ENCODE data around the gene VOPP1.

The VOPP1 gene

GRCh38 chr7:55568613-55569268, 3.6 kb downstream of the VOPP1 start:
- peaks cover 3% of the 10 kb centered on the region; the same call in 1 of the 2 replicates for H3K4me1 ChIP-seq (ENCODE audit: control insufficient read depth, insufficient read depth, low read length)
- H3K9me3 ChIP-seq (ENCODE audit: control insufficient read depth, insufficient read depth, low read length), result no peaks in the 10 kb centered on the region
- no peak overlapping the region for H3K4me3 ChIP-seq (ENCODE audit: low read length)
- WGBS (ENCODE audit: insufficient coverage, insufficient read length), result no CpG with 5 or more reads among the region's 4 CpGs
- no peaks in the 10 kb centered on the region for H3K27me3 ChIP-seq (ENCODE audit: control insufficient read depth, insufficient read depth, low read length)
- H3K36me3 ChIP-seq (ENCODE audit: control insufficient read depth, insufficient read depth, low read length), result no peaks in the 10 kb centered on the region
- no peak overlapping the region for H3K27ac ChIP-seq (ENCODE audit: low read length)
- DNase-seq (ENCODE audit: low read depth, low spot score), result no peak

- Histone ChIP-seq H3K9me3 (ENCODE audit: control insufficient read depth, insufficient read depth, low read length) (no peaks in the 10 kb centered on the region), H3K4me1 (ENCODE audit: control insufficient read depth, insufficient read depth, low read length) (peaks cover 3% of the 10 kb centered on the region; the same call in 1 of the 2 replicates), H3K27me3 (ENCODE audit: control insufficient read depth, insufficient read depth, low read length) (no peaks in the 10 kb centered on the region), H3K4me3 (ENCODE audit: low read length) (no peak overlapping the region), H3K36me3 (ENCODE audit: control insufficient read depth, insufficient read depth, low read length) (no peaks in the 10 kb centered on the region), H3K27ac (ENCODE audit: low read length) (no peak overlapping the region)
- no CpG with 5 or more reads among the region's 3 CpGs for WGBS (ENCODE audit: insufficient coverage, insufficient read length)
- no peak for DNase-seq (ENCODE audit: low read depth, low spot score)
These were observed 4.7 kb downstream of the VOPP1 start for GRCh38 chr7:55567571-55567970.

DNA sequence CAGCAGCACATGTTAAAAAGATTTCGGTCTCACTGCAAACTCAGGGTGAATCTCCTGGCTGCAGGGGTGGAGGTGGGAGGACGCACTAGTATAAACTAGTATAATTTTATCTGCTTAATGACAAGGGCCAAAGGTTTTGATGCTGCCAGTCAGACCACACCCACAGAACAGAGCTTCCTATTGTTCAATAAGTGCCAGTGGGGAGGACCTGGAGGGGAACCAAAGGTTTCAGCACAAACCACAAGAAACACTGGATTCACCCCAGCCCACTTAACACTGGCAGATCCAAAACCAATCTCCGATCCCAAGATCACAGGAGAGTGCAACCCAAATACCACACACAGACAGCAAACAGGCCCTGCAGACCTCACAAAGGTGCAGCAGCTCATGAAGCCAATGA, 6.6 kb downstream of the VOPP1 start:
- WGBS (ENCODE audit: insufficient coverage, insufficient read length), result no CpG with 5 or more reads among the region's 3 CpGs
- H3K4me1 ChIP-seq (ENCODE audit: control insufficient read depth, insufficient read depth, low read length), result peaks cover 3% of the 10 kb centered on the region; the same call in 1 of the 2 replicates
- no peak overlapping the region for H3K4me3 ChIP-seq (ENCODE audit: low read length)
- no peaks in the 10 kb centered on the region for H3K9me3 ChIP-seq (ENCODE audit: control insufficient read depth, insufficient read depth, low read length)
- no peak overlapping the region for H3K27ac ChIP-seq (ENCODE audit: low read length)
- H3K36me3 ChIP-seq (ENCODE audit: control insufficient read depth, insufficient read depth, low read length), result no peaks in the 10 kb centered on the region
- no peak for DNase-seq (ENCODE audit: low read depth, low spot score)
- H3K27me3 ChIP-seq (ENCODE audit: control insufficient read depth, insufficient read depth, low read length), result no peaks in the 10 kb centered on the region

DNA sequence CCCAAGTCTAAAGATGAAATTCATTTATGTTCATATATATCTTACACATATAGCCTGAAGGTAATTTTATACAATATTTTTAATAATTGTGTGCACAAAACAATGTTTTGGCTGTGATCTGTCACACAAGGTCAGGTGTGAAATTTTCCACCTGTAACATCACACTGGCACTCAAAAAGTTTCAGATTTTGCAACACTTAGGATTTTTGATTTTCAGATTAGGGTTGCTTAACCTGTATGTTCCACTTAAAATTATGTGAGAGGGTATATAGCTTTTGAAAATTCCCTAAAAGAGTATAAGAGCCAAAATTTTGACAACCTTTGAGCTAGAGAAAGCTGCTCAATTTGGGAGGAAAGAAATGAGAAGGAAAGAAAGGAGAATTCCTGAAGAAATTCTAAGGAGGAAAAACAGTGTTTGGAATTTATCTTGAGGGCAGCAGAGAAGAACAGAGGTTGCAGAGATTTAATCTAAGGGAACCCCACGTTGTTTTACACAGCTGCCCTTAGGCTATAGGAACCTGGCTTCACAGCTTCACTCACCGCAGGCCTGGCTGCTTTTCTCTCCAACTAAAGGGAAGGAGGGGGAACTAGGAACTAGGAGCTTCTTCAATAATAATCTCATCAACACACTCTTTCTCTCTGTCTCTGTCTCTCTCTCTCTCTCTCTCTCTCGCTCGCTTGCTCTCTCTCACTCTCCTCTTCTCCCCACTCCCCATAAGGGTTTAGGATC, 8.5 kb downstream of the VOPP1 start:
- DNase-seq (ENCODE audit: low read depth, low spot score), result no peak
- Histone ChIP-seq H3K27me3 (ENCODE audit: control insufficient read depth, insufficient read depth, low read length) (no peaks in the 10 kb centered on the region), H3K9me3 (ENCODE audit: control insufficient read depth, insufficient read depth, low read length) (no peaks in the 10 kb centered on the region), H3K36me3 (ENCODE audit: control insufficient read depth, insufficient read depth, low read length) (no peaks in the 10 kb centered on the region), H3K4me1 (ENCODE audit: control insufficient read depth, insufficient read depth, low read length) (0 out of 2 replicates have a peak, but pooled peaks cover 1% of the 10 kb centered on the region), H3K27ac (ENCODE audit: low read length) (no peak overlapping the region), H3K4me3 (ENCODE audit: low read length) (no peak overlapping the region)
- no CpG with 5 or more reads among the region's 4 CpGs for WGBS (ENCODE audit: insufficient coverage, insufficient read length)

GRCh38 chr7:55561690-55562089, 10.6 kb downstream of the VOPP1 start:
- no peak for DNase-seq (ENCODE audit: low read depth, low spot score)
- no peaks in the 10 kb centered on the region for H3K36me3 ChIP-seq (ENCODE audit: control insufficient read depth, insufficient read depth, low read length)
- H3K27me3 ChIP-seq (ENCODE audit: control insufficient read depth, insufficient read depth, low read length), result no peaks in the 10 kb centered on the region
- no peak overlapping the region for H3K27ac ChIP-seq (ENCODE audit: low read length)
- H3K9me3 ChIP-seq (ENCODE audit: control insufficient read depth, insufficient read depth, low read length), result no peaks in the 10 kb centered on the region
- WGBS (ENCODE audit: insufficient coverage, insufficient read length), result no CpG with 5 or more reads among the region's 4 CpGs
- peaks cover 6% of the 10 kb centered on the region for H3K4me1 ChIP-seq (ENCODE audit: control insufficient read depth, insufficient read depth, low read length)
- H3K4me3 ChIP-seq (ENCODE audit: low read length), result no peak overlapping the region

DNA sequence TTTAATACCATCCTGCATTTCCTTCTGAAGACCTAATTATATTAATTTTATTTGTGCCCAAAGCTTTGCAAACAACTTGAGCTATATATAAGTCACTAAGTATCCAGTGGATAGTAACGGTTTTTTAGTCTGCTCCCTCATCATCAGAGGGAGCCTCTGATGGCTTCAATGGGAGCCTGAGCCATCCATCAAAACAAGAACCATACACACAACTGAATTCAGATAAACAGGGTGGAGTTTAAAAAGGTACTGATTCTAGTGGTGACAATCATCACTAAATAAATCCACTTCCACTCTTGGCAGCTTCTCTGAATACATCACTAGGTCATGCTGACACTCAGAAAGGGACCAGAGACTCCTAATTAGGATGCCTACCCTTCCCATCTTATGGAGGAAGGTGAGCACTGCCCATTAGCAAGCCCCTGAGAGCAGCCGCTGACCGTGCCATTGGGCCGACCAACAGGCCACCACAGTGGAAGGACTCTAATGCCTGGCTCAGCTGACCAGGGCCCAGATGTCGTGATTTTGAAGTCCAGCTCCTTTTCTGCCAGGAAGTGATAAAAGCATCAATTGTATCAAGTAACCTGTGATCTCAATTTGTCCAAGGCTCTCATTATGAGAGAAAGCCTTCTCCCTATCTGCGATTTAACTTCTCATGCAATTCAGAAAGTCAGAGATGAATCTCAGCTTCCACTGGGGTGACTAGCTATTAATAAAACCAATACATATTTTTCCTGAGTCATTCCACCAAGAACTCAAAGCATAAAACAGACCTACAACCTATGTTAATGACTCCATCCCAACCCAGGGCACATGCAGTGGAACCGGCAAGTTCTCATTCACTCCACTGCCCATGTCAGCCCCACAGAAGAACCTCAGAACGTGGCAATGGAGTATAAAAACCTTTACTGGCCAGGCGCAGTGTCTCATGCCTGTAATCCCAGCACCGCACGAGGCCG, 13.1 kb downstream of the VOPP1 start:
- peaks cover 13% of the 10 kb centered on the region for H3K4me1 ChIP-seq (ENCODE audit: control insufficient read depth, insufficient read depth, low read length)

DNA sequence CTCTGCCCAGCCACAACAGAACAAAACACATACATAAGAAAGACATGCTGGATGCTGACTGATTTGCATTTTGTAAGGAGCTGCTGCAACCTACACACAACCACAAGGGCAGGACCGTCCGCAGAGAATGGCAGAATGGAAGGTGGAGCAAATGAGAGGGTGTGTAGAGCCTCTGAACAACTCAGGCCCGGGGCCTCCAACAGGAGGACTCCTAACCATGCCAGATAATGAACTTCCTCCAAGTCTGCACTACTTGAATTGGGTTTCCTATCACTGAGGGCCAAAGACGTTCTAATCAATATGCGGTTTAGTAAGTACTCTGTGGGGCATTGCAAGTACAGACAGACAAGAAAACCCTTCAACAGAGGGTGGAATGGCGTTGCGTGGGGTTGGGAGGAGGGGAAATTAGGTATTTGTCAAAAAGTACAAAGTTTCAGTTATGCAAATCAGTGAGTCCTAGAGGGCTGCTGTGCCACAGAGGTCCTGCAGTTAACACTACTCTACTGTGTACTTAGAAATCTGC, 14.6 kb downstream of the VOPP1 start:
- no peak overlapping the region for H3K27ac ChIP-seq (ENCODE audit: low read length)
- peaks cover 16% of the 10 kb centered on the region for H3K4me1 ChIP-seq (ENCODE audit: control insufficient read depth, insufficient read depth, low read length)
- H3K9me3 ChIP-seq (ENCODE audit: control insufficient read depth, insufficient read depth, low read length), result no peaks in the 10 kb centered on the region
- DNase-seq (ENCODE audit: low read depth, low spot score), result no peak
- WGBS (ENCODE audit: insufficient coverage, insufficient read length), result no CpG with 5 or more reads among the region's 7 CpGs
- no peak overlapping the region for H3K4me3 ChIP-seq (ENCODE audit: low read length)
- no peaks in the 10 kb centered on the region for H3K27me3 ChIP-seq (ENCODE audit: control insufficient read depth, insufficient read depth, low read length)
- no peaks in the 10 kb centered on the region for H3K36me3 ChIP-seq (ENCODE audit: control insufficient read depth, insufficient read depth, low read length)

More for the DNA sequence above, 13.1 kb downstream of the VOPP1 start:
- Histone ChIP-seq H3K36me3 (ENCODE audit: control insufficient read depth, insufficient read depth, low read length) (no peaks in the 10 kb centered on the region), H3K4me3 (ENCODE audit: low read length) (no peak overlapping the region), H3K27ac (ENCODE audit: low read length) (no peak overlapping the region), H3K9me3 (ENCODE audit: control insufficient read depth, insufficient read depth, low read length) (no peaks in the 10 kb centered on the region), H3K27me3 (ENCODE audit: control insufficient read depth, insufficient read depth, low read length) (no peaks in the 10 kb centered on the region)
- WGBS (ENCODE audit: insufficient coverage, insufficient read length), result no CpG with 5 or more reads among the region's 12 CpGs
- DNase-seq (ENCODE audit: low read depth, low spot score), result no peak

- no peaks in the 10 kb centered on the region for H3K27me3 ChIP-seq (ENCODE audit: control insufficient read depth, insufficient read depth, low read length)
- no peaks in the 10 kb centered on the region for H3K9me3 ChIP-seq (ENCODE audit: control insufficient read depth, insufficient read depth, low read length)
- no peak overlapping the region for H3K27ac ChIP-seq (ENCODE audit: low read length)
- peaks cover 16% of the 10 kb centered on the region for H3K4me1 ChIP-seq (ENCODE audit: control insufficient read depth, insufficient read depth, low read length)
- no peak overlapping the region for H3K4me3 ChIP-seq (ENCODE audit: low read length)
- no CpG with 5 or more reads among the region's 3 CpGs for WGBS (ENCODE audit: insufficient coverage, insufficient read length)
- no peak for DNase-seq (ENCODE audit: low read depth, low spot score)
- no peaks in the 10 kb centered on the region for H3K36me3 ChIP-seq (ENCODE audit: control insufficient read depth, insufficient read depth, low read length)
These were observed 15.8 kb downstream of the VOPP1 start for GRCh38 chr7:55556492-55556891.

- H3K4me3 ChIP-seq (ENCODE audit: low read length), result no peak overlapping the region
These were observed 16.3 kb downstream of the VOPP1 start for GRCh38 chr7:55556031-55556430.

DNA sequence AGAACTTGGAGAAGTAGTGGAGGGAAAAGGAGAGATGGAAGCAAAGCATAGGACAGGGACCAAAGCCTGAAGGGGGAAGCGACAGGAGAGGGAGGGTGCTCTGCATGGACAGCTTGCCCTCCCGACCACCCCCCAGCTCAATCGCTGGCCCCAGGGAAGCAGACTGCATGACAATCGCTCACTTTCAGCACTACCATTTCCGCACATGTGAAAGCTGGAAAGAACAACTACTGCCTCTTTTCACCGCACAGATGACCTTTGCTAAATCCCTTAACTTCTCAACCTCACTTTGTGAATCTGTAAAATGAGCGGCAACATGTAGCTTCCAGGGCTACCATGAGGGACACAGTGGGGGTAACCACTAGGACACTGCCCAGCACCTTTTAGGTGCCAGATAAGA, 17.1 kb downstream of the VOPP1 start:
- no peak overlapping the region for H3K27ac ChIP-seq (ENCODE audit: low read length)
- no peak for DNase-seq (ENCODE audit: low read depth, low spot score)
- H3K4me1 ChIP-seq (ENCODE audit: control insufficient read depth, insufficient read depth, low read length), result peaks cover 16% of the 10 kb centered on the region
- no CpG with 5 or more reads among the region's 7 CpGs for WGBS (ENCODE audit: insufficient coverage, insufficient read length)
- H3K27me3 ChIP-seq (ENCODE audit: control insufficient read depth, insufficient read depth, low read length), result no peaks in the 10 kb centered on the region
- no peaks in the 10 kb centered on the region for H3K9me3 ChIP-seq (ENCODE audit: control insufficient read depth, insufficient read depth, low read length)
- H3K4me3 ChIP-seq (ENCODE audit: low read length), result no peak overlapping the region
- no peaks in the 10 kb centered on the region for H3K36me3 ChIP-seq (ENCODE audit: control insufficient read depth, insufficient read depth, low read length)

More at GRCh38 chr7:55556031-55556430, 16.3 kb downstream of the VOPP1 start:
- H3K27me3 ChIP-seq (ENCODE audit: control insufficient read depth, insufficient read depth, low read length), result no peaks in the 10 kb centered on the region
- no peak for DNase-seq (ENCODE audit: low read depth, low spot score)
- no peaks in the 10 kb centered on the region for H3K9me3 ChIP-seq (ENCODE audit: control insufficient read depth, insufficient read depth, low read length)
- no peaks in the 10 kb centered on the region for H3K36me3 ChIP-seq (ENCODE audit: control insufficient read depth, insufficient read depth, low read length)
- no peak overlapping the region for H3K27ac ChIP-seq (ENCODE audit: low read length)
- peaks cover 16% of the 10 kb centered on the region for H3K4me1 ChIP-seq (ENCODE audit: control insufficient read depth, insufficient read depth, low read length)
- WGBS (ENCODE audit: insufficient coverage, insufficient read length), result no CpG with 5 or more reads among the region's 1 CpG
